ENCODE data around the gene BUB1. TPM values are rescaled to one million over a fixed set of nuclear protein-coding genes. Genes with fewer than 3 reads are reported as not detected.

The BUB1 gene
- 202 and 532 TPM in 2 replicates for total RNA-seq (2011; cell fraction: chromatin; rRNA removed; ENCODE audit: low replicate concordance)
- total RNA-seq (2011; cell fraction: nucleolus; rRNA removed), result 140 and 174 TPM in 2 replicates
- 320 and 382 TPM in 2 replicates for total RNA-seq (2011; cell fraction: nucleoplasm; rRNA removed)
- total RNA-seq (2014; rRNA removed), result 82.7 and 86.1 TPM in 2 replicates
- 139 and 151 TPM in 2 replicates for total RNA-seq (2014; rRNA removed; fragmentation: Illumina TruSeq; extraction: Trizol)
- 133 and 147 TPM in 2 replicates for total RNA-seq (2015; rRNA removed; fragmentation: Illumina TruSeq; extraction: Trizol)
- total RNA-seq (2021), result 88.8 and 93.0 TPM in 2 replicates
- polyA plus RNA-seq (2011; rRNA removed), result 188 and 247 TPM in 2 replicates
- 61.6 and 97.3 TPM in 2 replicates for polyA plus RNA-seq (2011; cell fraction: cytosol; rRNA removed)
- 99.5 and 147 TPM in 2 replicates for polyA plus RNA-seq (2011; cell fraction: nucleus; rRNA removed)
- polyA plus RNA-seq (2012), result 53.5 and 75.2 TPM in 2 replicates
- polyA plus RNA-seq (2014; fragmentation: Illumina TruSeq; extraction: Trizol), result 101 and 119 TPM in 2 replicates
- polyA plus RNA-seq (2014; fragmentation: Nextera tagmentation; extraction: Ambion mirVana), result 100 to 1,000 TPM in 1 of 2 experiments, 10 to 100 TPM in 1; 73.4 to 118 TPM
- polyA plus RNA-seq (2014; rRNA removed), result 85.3 and 92.0 TPM in 2 replicates
- 322 and 339 TPM in 2 replicates for polyA minus RNA-seq (2011; rRNA and poly(A)+ RNA removed)
- polyA minus RNA-seq (2011; cell fraction: cytosol; rRNA and poly(A)+ RNA removed), result 116 and 125 TPM in 2 replicates
- polyA minus RNA-seq (2011; cell fraction: nucleus; rRNA and poly(A)+ RNA removed), result 137 and 229 TPM in 2 replicates
- Bru-seq, nascent RNA, result percentile 94 among the genes with signal in this experiment
- percentile 95 among the genes with signal in this experiment for BruChase-seq, experiment 1, labeled RNA remaining after a 2-hour chase
- BruChase-seq, experiment 2, labeled RNA remaining after a 6-hour chase, result percentile 95 among the genes with signal in this experiment
- long read RNA-seq, experiment 1, transcript BUB1-201 (25 exons, 3,507 nt), result major isoform, 369 of 549 reads
- long read RNA-seq, experiment 1, partial matches to known transcripts, result 134 of 549 reads
- long read RNA-seq, experiment 1, other reads (novel, unspliced or antisense), result 46 of 549 reads
- long read RNA-seq, experiment 2, partial matches to known transcripts, result 52 of 132 reads
- long read RNA-seq, experiment 2, other reads (novel, unspliced or antisense), result 80 of 132 reads
- long read RNA-seq, experiment 3, transcript BUB1-201 (25 exons, 3,507 nt), result major isoform, 33 of 76 reads
- long read RNA-seq, experiment 3, partial matches to known transcripts, result 34 of 76 reads
- long read RNA-seq, experiment 3, other reads (novel, unspliced or antisense), result 9 of 76 reads

DNA sequence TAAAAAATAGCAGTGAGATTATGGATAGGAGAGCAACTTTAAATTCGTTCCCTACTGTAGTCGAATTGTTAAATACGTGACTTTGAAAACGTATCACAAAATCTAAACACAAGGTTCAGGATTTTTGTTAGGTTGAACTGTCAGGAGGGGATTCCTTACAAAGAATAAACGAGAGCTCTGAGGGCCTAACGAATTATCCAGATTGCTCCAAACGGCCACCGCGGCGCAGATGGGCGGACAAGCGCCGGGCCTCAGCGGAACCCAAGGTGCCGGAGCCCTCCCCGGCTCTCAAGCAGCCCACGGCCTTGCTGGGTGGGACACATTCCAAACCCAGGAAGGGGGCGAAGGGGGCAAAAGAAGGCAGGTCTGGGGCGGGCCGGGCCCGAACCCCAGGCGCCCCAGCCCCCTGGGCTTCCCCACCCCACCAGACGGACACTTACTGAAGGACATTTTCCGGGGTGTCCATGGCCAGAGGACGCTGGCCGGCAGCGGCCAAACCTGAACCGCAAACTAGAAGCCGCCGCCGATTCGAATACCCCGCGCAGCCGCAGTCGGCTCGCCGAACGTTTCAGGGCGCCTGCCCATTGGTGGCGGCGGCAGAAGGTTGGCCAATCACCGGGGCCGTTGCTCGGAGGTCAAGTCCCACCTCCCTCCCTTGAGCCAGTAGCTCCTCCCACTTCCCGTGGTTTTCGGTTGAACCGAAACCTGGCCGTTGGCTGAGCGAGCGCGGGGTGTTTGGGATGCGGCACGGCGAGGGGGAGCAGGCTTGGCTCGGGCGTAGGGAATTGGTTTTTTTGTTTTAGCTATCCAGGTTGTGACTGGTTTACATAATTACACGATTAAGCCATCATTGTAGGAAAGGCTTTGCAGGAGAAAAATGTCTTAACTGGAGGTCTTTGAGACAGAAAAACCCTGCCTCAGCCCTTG is at the start of gene BUB1:
Gene BUB1, minus strand, starts transcription at position 534 of the 927 bp plus-strand sequence. Its CDS starts 68 bp downstream, at position 466.
- Histone ChIP-seq H2AFZ (ENCODE audit: low read depth, low read length) (peak within 1 kb of the TSS; percentile 46), H3K9me3 (replicated peaks; ENCODE audit: control insufficient read depth, insufficient read depth, low read depth, low read length) (no peaks in the 10 kb centered on the region), H3K27me3 (ENCODE audit: control insufficient read depth in 2 of 2, insufficient read depth in 2 of 2, low read length in 2 of 2) (no peaks in the 10 kb centered on the region), H3K4me3 (peak within 1 kb of the TSS; percentile 69), H3K9ac (ENCODE audit: insufficient read depth in 1 of 2, low read depth in 2 of 2, low read length in 2 of 2) (peak within 1 kb of the TSS; percentile 99), H3K36me3 (ENCODE audit: control insufficient read depth, insufficient read depth, low read length) (peaks cover 35% of the 10 kb centered on the region), H3K4me2 (ENCODE audit: insufficient read depth, low read length) (peak within 1 kb of the TSS; percentile 92), H3K79me2 (ENCODE audit: control insufficient read depth, insufficient read depth, low read length) (peaks cover 61% of the 10 kb centered on the region), H3K4me1 (replicated peaks in 1 of 2; ENCODE audit: control insufficient read depth in 2 of 2, insufficient read depth in 2 of 2, low read length in 2 of 2) (peaks cover 17 to 28% of the 10 kb centered on the region in 2 experiments), H3K9me1 (ENCODE audit: control insufficient read depth, insufficient read depth, low read length) (no peaks in the 10 kb centered on the region), H3K27ac (ENCODE audit: extremely low read depth, low read depth, low read length) (peak within 1 kb of the TSS; percentile 99), H4K20me1 (replicated peaks; ENCODE audit: control insufficient read depth, insufficient read depth, low read length) (peaks cover 7% of the 10 kb centered on the region; the same call in 1 of the 2 replicates)
- POLR2A ChIA-PET, result interaction anchor here (0.6 to 2.3 kb wide), 13 partner anchors 8 to 78 kb away, joined by 3 to 12 read pairs (median 4); no protein-coding TSS in a partner anchor
- ATAC-seq (peak; percentile 95), DNase-seq (ENCODE audit: extremely low read depth in 1 of 4, low spot score in 3 of 4) (peak; percentile 99 to 100 (median 100)), FAIRE-seq (peak; percentile 95)
- CTCF ChIA-PET (ENCODE audit: low intra/inter-chr PET ratio), result no interaction called here
- BruUV-seq (replicated peaks), result no TSS peak
- in situ Hi-C loops (cut with MboI) (no loop called here), intact Hi-C loops (cut with micrococcal nuclease) (loop anchor here (2.0 to 5.0 kb wide), 2 partner anchors 17 to 80 kb away; no protein-coding TSS in a partner anchor)
- WGBS (ENCODE audit: insufficient coverage, low coverage, missing lambda C conversion rate), result under 1% methylated on average over 39 of the region's 58 CpGs
- TF ChIP-seq, protein P1, sequence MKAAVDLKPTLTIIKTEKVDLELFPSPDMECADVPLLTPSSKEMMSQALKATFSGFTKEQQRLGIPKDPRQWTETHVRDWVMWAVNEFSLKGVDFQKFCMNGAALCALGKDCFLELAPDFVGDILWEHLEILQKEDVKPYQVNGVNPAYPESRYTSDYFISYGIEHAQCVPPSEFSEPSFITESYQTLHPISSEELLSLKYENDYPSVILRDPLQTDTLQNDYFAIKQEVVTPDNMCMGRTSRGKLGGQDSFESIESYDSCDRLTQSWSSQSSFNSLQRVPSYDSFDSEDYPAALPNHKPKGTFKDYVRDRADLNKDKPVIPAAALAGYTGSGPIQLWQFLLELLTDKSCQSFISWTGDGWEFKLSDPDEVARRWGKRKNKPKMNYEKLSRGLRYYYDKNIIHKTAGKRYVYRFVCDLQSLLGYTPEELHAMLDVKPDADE (conservative IDR thresholded peaks at IDR 0.05; ENCODE audit: control insufficient read depth, low read depth, low read length), result peak; percentile 56; the same call in 1 of the 2 replicates
- TF ChIP-seq, protein P2, sequence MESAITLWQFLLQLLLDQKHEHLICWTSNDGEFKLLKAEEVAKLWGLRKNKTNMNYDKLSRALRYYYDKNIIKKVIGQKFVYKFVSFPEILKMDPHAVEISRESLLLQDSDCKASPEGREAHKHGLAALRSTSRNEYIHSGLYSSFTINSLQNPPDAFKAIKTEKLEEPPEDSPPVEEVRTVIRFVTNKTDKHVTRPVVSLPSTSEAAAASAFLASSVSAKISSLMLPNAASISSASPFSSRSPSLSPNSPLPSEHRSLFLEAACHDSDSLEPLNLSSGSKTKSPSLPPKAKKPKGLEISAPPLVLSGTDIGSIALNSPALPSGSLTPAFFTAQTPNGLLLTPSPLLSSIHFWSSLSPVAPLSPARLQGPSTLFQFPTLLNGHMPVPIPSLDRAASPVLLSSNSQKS (CRISPR knock-in tag; IDR thresholded peaks at IDR 0.05), result no peak
- TF ChIP-seq, protein P3, sequence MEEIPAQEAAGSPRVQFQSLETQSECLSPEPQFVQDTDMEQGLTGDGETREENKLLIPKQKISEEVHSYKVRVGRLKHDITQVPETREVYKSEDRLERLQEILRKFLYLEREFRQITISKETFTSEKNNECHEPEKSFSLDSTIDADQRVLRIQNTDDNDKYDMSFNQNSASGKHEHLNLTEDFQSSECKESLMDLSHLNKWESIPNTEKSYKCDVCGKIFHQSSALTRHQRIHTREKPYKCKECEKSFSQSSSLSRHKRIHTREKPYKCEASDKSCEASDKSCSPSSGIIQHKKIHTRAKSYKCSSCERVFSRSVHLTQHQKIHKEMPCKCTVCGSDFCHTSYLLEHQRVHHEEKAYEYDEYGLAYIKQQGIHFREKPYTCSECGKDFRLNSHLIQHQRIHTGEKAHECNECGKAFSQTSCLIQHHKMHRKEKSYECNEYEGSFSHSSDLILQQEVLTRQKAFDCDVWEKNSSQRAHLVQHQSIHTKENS (CRISPR knock-in tag; IDR thresholded peaks at IDR 0.05), result no peak
- TF ChIP-seq BRCA1 (IDR thresholded peaks at IDR 0.05) (no peak), BRCA1 (CRISPR knock-in tag; IDR thresholded peaks at IDR 0.05) (no peak), SOX6 (IDR thresholded peaks at IDR 0.05) (peak; percentile 52; the same call in 1 of the 2 replicates), NFIC (IDR thresholded peaks at IDR 0.05) (no peak; the same call in 1 of the 2 replicates), HMG20A (CRISPR knock-in tag; conservative IDR thresholded peaks at IDR 0.05) (no peak), ZNF586 (CRISPR knock-in tag; conservative IDR thresholded peaks at IDR 0.05) (no peak), TEAD4 (IDR thresholded peaks at IDR 0.05; ENCODE audit: low read length) (no peak; the same call in 1 of the 2 replicates), TEAD4 (CRISPR knock-in tag; IDR thresholded peaks at IDR 0.05; ENCODE audit: borderline replicate concordance) (no peak), SIRT6 (IDR thresholded peaks at IDR 0.05; ENCODE audit: low read depth, low read length) (no peak)

All from K562 (cell line).